DOHH2 (cell line): ENCODE results near the gene DRGX.

Experiments used
- H3F3A ChIP-seq: fragments of 200-600 bp; sonication (generic), shearing (Covaris generic); 2 replicates; pipeline ENCODE4 v1.6.0; 2016; ENCODE audit warnings: antibody characterized with exemption, mild to moderate bottlenecking; ENCODE audit not compliant: control insufficient read depth, insufficient read depth
- H3K27ac ChIP-seq: fragments of 200-600 bp; sonication (generic); 2 replicates; pipeline ENCODE4 v1.5.1; 2014; ENCODE audit warnings: low read depth, mild to moderate bottlenecking, low read length, moderate library complexity
- H3K27me3 ChIP-seq: fragments of 200-600 bp; sonication (generic); 2 replicates; pipeline ENCODE4 v1.6.1; 2014; ENCODE audit warnings: mild to moderate bottlenecking, low read length, mixed read lengths; ENCODE audit not compliant: control insufficient read depth
- H3K36me3 ChIP-seq: fragments of 200-600 bp; sonication (generic); 2 replicates; pipeline ENCODE4 v1.6.1; 2014; ENCODE audit warnings: mild to moderate bottlenecking, low read length, moderate library complexity, mixed read lengths; ENCODE audit not compliant: control insufficient read depth
- H3K4me1 ChIP-seq: fragments of 200-600 bp; sonication (generic); 2 replicates; pipeline ENCODE4 v1.6.1; 2014; ENCODE audit warnings: mild to moderate bottlenecking, low read length, mixed read lengths; ENCODE audit not compliant: control insufficient read depth
- H3K4me2 ChIP-seq: fragments of 200-600 bp; sonication (generic); 2 replicates; pipeline ENCODE4 v1.6.0; 2014; ENCODE audit warnings: mild to moderate bottlenecking, low read length, moderate library complexity
- H3K4me3 ChIP-seq: fragments of 200-600 bp; sonication (generic); 2 replicates; pipeline ENCODE4 v1.5.1; 2014; ENCODE audit warnings: mild to moderate bottlenecking, low read length, mixed read lengths
- H3K79me2 ChIP-seq: fragments of 200-600 bp; sonication (generic); 2 replicates; pipeline ENCODE4 v1.6.1; 2014; ENCODE audit warnings: mild to moderate bottlenecking, low read length, mixed read lengths; ENCODE audit not compliant: control insufficient read depth
- H3K9me2 ChIP-seq: fragments of 200-600 bp; sonication (generic); replicated peaks from 2 replicates; pipeline ENCODE4 v1.6.1; 2014; ENCODE audit warnings: mild to moderate bottlenecking, low read length, mixed read lengths; ENCODE audit not compliant: control insufficient read depth
- H3K9me3 ChIP-seq: fragments of 200-600 bp; sonication (generic); 2 replicates; pipeline ENCODE4 v1.6.1; 2014; ENCODE audit warnings: antibody characterized with exemption, low read length, mixed read lengths; ENCODE audit not compliant: control insufficient read depth, insufficient read depth
- H4K20me1 ChIP-seq: fragments of 200-600 bp; sonication (generic); 2 replicates; pipeline ENCODE4 v1.6.0; 2014; ENCODE audit warnings: low read depth, mild to moderate bottlenecking, antibody characterized with exemption, low read length, moderate library complexity; ENCODE audit not compliant: control insufficient read depth, insufficient read depth
- EZH2phosphoT487 ChIP-seq: fragments of 200-600 bp; sonication (generic); IDR thresholded peaks from 2 replicates; pipeline ENCODE4 v1.6.1; 2017; ENCODE audit warnings: borderline replicate concordance, mild to moderate bottlenecking, antibody characterized with exemption, low read length, moderate library complexity, mixed read lengths
- TF ChIP-seq, protein P1 (sequence below): fragments of 200-600 bp; sonication (generic); IDR thresholded peaks from one replicate; pipeline ENCODE4 v1.5.1; 2014; ENCODE audit warnings: antibody characterized with exemption, mild to moderate bottlenecking, low read depth, low read length; ENCODE audit not compliant: poor library complexity, severe bottlenecking

Gene DRGX

GRCh38 chr10:49349390-49349789 is 46.5 kb downstream of the DRGX start:
- TF ChIP-seq, protein P1, sequence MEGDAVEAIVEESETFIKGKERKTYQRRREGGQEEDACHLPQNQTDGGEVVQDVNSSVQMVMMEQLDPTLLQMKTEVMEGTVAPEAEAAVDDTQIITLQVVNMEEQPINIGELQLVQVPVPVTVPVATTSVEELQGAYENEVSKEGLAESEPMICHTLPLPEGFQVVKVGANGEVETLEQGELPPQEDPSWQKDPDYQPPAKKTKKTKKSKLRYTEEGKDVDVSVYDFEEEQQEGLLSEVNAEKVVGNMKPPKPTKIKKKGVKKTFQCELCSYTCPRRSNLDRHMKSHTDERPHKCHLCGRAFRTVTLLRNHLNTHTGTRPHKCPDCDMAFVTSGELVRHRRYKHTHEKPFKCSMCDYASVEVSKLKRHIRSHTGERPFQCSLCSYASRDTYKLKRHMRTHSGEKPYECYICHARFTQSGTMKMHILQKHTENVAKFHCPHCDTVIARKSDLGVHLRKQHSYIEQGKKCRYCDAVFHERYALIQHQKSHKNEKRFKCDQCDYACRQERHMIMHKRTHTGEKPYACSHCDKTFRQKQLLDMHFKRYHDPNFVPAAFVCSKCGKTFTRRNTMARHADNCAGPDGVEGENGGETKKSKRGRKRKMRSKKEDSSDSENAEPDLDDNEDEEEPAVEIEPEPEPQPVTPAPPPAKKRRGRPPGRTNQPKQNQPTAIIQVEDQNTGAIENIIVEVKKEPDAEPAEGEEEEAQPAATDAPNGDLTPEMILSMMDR = no peak
- TF ChIP-seq EZH2phosphoT487 = no peak

GRCh38 chr10:49348593-49348992 is 47.3 kb downstream of the DRGX start:
- no peak for TF ChIP-seq EZH2phosphoT487
- TF ChIP-seq, protein P1 = no peak
- Histone ChIP-seq H3K27me3 (peaks cover 2% of the 10 kb centered on the region; the same call in 1 of the 2 replicates), H3K4me2 (no peak overlapping the region), H3K27ac (no peak overlapping the region), H3K4me3 (no peak overlapping the region), H3K36me3 (no peaks in the 10 kb centered on the region), H3K9me2 (no peaks in the 10 kb centered on the region), H3F3A (no peaks in the 10 kb centered on the region), H3K79me2 (no peaks in the 10 kb centered on the region), H3K9me3 (no peaks in the 10 kb centered on the region), H3K4me1 (no peaks in the 10 kb centered on the region), H4K20me1 (no peaks in the 10 kb centered on the region)

More at GRCh38 chr10:49349390-49349789, 46.5 kb downstream of the DRGX start:
- no peak overlapping the region for H3K4me3 ChIP-seq
- no peaks in the 10 kb centered on the region for H3K9me2 ChIP-seq
- H3K79me2 ChIP-seq = no peaks in the 10 kb centered on the region
- peaks cover 2% of the 10 kb centered on the region; the same call in 1 of the 2 replicates for H3K27me3 ChIP-seq
- H3K27ac ChIP-seq = no peak overlapping the region
- H4K20me1 ChIP-seq = no peaks in the 10 kb centered on the region
- no peaks in the 10 kb centered on the region for H3K36me3 ChIP-seq
- no peaks in the 10 kb centered on the region for H3K9me3 ChIP-seq
- no peaks in the 10 kb centered on the region for H3F3A ChIP-seq
- no peaks in the 10 kb centered on the region for H3K4me1 ChIP-seq
- no peak overlapping the region for H3K4me2 ChIP-seq

- no peaks in the 10 kb centered on the region for H3K36me3 ChIP-seq
- no peaks in the 10 kb centered on the region for H4K20me1 ChIP-seq
- no peaks in the 10 kb centered on the region for H3K4me1 ChIP-seq
- no peak overlapping the region for H3K27ac ChIP-seq
- no peaks in the 10 kb centered on the region for H3K9me3 ChIP-seq
- H3K4me3 ChIP-seq = no peak overlapping the region
- no peaks in the 10 kb centered on the region for H3K79me2 ChIP-seq
- H3K27me3 ChIP-seq = peaks cover 8% of the 10 kb centered on the region
- no peak overlapping the region for H3K4me2 ChIP-seq
- TF ChIP-seq, protein P1 = no peak
- no peak for TF ChIP-seq EZH2phosphoT487
- H3F3A ChIP-seq = no peaks in the 10 kb centered on the region
- H3K9me2 ChIP-seq = no peaks in the 10 kb centered on the region
Observed at GRCh38 chr10:49347827-49348226, 48.1 kb downstream of the DRGX start.
